Measurements from ENCODE around the gene PCNX2. TPM values are rescaled to one million over a fixed set of nuclear protein-coding genes. Genes with fewer than 3 reads are reported as not detected.
"Not testable (repeated sequence)": the region's sequence is repeated elsewhere in the genome, so short reads cannot be mapped to it uniquely, and the experiment has no call there.

Gene PCNX2
- total RNA-seq, 1 experiment from 2014 or later: 18.6 TPM

DNA sequence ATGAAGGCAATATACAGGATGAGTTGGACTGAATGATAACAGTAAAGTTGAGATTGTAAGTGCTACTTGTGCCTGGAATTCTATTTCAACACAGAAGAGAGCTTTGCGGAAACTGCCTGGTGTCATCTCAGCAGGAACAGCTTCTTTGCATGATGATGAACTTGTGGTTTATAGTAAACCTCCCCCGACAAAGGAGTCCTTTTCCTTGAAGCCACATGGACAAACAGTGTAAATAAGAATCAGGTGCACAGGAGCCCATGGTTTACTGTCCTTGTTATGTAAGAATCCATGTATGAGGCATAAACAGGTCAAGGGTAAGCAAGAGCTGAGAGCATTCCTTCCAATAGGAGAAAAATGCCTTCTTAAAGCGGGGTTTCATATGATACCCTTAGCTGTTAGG lies 66.2 kb downstream of the PCNX2 start:
- DNase-seq (ENCODE audit: low spot score): no peak

DNA sequence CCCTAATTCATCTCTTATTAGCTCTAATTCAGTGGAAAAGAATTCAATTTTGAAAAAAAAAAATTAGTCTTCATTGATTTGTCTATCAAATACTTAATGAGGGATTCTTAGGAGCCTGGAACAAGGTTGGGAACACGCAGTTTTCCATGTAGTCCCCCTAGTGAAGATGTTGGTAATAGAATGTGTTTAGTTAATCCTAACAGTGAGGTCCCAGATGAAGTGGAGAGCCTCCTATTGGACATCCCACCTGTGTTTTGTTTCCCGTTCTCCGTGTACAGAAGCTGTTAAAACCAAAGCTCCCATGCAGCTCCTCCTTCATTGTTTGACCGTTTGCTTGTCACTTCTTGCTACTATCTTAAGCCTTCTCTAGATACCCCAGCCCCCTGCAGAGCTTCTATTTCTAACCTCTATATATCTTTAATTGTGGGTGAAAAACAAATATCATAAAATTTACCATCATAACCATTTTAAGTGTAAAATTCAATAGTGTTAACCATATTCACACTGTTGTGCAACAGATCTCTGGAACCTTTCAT lies 67.5 kb downstream of the PCNX2 start:
- no peak for DNase-seq (ENCODE audit: low spot score)

DNA sequence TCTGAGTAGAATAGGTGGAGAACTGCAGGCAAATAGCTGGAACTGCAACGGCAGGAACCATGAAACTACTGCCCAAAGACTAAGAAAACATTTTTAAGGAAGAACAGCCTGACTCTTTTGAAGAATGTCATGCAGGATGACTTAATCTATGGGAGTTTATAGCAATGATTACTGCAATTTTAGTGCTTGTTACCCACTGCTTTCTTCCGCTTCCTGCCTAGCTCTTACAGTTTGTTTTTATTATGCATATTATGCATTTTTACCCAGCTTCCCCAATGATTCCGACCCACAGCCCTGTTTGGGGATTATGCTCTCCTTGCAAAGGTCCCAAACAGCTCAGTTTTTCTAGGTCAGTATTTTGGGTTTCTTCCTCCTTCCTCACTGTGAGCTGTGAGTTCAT lies 71.2 kb downstream of the PCNX2 start:
- DNase-seq (ENCODE audit: low spot score): no peak

DNA sequence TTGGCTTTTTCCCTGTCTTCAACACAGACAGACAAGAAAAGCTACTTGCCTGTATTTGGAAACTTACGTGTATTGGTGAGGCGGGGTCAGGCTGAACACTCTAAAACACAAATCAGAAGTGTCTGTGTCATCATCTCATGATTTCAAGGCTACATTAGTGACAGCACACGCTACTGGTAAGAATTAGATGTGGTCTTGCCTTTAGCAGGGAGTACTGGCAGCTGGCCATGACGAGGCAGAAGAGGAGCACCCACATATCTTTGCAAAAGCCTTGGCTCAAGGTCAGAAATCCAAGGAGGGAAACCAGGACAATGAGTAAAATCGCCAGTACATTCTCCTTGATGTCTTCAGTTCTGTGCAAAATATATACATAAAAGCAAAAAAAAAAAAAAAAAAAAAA lies 77.7 kb downstream of the PCNX2 start:
- no peak for DNase-seq (ENCODE audit: low spot score)

DNA sequence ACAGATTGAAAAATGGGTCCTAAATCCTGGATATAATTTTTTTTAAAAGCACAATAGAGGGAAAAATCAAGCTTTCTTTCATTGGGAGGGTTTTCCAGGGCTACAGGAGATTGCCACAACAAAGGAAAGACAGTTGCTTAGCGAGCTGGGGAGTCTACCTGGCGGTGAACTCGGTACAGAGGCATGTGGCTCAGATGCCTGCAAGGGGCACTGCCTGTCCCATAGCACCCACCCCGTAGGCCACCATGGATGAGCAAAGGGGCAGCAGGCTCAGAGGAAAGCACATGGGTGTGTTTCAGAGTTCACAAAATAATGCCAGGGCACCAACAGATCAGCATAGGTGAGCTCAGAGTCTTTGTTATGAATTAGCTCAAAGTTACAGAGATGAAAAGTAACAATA lies 79.5 kb downstream of the PCNX2 start:
- DNase-seq (ENCODE audit: low spot score): no peak

DNA sequence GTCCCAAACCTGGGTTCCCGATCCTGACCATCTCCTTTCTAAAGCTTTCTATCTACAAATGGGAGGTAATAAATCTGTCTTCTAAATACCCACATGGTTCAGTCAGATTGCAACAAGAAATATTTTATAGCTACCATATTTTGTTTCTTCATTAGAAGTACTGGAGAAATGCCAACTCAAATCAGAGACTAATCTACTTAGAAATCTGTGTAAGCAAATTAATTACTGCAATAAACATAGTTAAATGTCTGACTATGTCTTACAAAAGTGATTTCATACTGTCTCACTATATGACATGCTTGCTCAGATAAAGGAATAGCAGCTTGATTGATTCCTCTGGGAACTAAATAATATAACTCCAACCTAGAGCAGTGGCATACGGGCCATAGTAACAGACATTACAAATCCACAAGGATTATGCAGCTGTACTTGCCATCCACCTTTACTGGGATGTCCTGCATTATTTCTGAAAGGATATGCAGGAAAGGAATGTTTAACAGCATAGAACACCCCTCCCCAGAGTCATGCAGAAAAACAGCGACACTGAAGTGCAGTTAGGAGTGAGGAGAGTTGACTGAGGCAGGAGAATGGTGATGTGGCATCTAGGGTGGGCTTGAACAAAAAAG lies 80.3 kb downstream of the PCNX2 start:
- no peak for DNase-seq (ENCODE audit: low spot score)

DNA sequence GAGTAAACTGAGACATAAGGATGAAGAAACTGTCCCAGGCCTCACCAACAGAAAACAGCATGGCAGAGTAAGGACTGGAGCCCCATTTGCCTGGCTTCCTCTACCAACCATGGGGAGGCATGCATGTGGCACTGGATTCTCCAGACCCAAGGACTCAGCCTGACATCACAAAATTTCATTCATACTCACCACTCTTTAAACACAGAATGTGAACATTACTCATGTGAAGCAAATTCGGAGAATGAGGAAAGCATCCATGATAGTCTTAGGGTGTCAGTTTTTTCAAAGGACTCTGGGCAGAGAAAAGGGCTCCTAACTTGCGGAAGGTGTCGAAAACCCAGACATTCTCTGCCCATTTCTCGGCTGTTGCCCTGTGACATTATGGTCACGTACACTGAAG lies 83.9 kb downstream of the PCNX2 start:
- DNase-seq (ENCODE audit: low spot score): no peak

DNA sequence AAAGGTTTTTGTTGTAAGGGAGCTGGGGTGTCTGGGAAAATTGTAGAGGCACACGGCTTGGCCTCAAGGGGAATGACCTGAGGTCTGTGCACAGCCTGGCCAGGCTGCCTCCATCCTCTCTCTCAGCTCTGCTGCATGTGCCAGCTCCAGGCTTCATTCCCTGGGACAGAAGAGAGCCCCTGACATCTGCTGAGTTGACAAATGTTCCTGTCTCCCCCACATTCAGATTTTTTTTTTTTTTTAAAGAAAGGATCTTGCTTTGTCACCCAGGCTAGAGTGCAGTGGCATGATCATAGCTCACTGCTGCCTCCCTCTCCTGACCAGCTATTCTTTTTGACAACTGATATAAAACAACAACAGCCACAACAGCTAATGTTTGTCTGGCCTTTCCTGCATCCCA lies 84.4 kb downstream of the PCNX2 start:
- no peak for DNase-seq (ENCODE audit: low spot score)

DNA sequence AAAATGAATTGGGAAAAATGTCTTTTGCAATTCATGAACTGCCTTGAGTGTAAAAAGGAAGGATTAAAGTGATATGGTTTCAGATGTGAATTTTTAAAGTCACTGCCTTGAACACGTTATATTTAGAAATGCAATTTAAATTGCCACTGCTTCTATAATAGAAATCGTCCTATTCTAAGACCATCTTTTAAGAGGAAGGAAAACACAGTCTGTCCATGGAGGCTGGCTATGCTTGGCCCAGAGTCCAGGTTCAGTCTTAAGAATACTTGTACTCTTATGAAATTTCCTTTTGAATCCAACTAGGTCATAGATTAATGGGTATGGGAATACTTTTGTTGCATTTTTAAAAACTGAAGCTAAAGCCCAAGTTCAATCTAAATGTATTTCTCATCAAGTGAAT lies 86.0 kb downstream of the PCNX2 start:
- no peak for DNase-seq (ENCODE audit: low spot score)

DNA sequence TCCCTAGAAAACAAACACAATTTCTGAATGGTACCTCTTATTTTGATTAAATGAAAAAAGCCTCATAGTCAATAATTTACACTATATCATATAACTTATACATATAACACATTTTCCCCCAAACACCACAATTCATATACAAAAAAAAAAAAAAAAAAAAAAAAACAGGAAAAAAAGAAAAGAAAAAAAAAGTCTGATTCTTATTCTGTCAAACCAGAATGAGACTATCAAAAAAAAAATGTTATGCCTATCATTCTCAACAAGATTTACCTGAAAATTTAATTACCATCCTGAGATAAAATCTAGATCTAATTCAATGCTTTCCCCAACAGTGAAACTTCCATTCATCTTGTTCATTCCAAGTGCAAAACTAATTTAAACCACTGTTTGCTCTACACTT lies 86.8 kb downstream of the PCNX2 start:
- DNase-seq (ENCODE audit: low spot score): no peak

DNA sequence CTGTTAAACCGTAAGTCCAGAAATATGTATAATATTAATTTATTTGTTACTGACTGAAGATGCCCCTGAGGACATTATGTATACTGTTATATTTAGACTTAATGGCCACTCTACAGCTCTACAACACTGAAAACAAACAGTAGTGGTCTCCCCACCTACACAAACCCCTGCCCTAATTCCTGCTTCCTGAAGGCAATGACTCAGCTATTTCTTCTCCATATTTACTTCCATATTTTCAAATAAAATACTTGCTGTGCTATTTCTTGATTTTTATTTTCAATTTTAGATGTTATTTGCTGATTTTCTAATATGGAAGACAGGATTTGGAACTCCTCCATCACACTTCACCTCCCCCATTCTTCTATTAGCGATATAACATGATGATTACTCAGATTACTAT lies 97.6 kb downstream of the PCNX2 start:
- DNase-seq (ENCODE audit: low spot score): no peak

DNA sequence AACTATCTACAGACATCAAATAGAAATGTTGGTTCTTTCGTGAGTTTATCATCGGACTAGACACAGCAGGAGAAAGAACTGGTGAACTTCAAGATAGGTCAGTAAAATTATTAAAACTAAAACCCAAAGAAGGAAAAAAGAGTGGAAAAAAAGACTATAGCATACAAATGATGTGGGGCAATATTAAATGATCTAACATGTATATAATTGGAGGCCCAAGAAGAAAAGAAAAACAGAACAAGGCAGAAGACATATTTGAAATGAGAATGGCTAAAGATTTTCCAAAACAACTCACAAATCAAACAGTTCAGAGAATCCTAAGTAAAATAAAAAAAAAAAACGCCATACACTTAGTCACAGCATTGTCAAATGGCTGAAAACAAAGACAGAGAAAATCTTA lies 101.8 kb downstream of the PCNX2 start:
- no peak for DNase-seq (ENCODE audit: low spot score)

DNA sequence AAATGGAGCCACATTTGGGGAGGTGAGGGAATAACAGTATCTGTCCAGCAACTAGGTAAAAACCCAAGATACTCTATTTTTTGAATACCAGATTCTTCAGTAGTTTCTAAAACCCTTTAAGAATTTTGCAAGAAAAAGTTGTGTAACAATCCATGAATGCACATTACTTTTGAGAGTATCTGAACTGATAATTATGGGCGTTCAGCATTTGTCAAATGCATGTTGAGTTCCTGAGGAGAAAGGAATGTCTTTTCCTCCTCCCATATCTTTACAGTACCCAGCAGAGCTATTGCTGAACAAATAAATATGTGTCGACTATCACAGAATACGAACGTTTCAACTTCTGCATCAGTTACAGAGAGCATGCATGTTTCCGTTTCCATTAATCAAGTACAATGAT lies 104.5 kb downstream of the PCNX2 start:
- DNase-seq (ENCODE audit: low spot score): no peak

DNA sequence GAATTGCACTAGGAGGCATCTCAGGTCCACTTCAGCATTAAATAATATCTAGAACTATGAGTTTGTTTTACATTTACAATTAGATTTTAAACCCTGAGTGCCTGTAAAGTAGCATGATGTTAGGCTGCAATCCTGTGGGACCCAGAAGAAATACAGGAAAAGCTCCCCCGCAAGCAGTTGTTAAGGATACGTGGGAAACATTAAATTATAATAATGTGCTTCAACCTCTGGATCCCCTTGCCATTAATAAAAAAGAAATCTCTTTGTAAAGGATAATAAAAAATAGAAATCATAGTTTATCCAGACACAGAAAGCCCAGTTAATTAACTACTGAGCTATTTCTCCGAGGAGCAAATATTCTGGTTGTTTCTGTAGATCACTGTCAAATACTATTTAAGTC lies 106.0 kb downstream of the PCNX2 start:
- DNase-seq (ENCODE audit: low spot score): no peak

DNA sequence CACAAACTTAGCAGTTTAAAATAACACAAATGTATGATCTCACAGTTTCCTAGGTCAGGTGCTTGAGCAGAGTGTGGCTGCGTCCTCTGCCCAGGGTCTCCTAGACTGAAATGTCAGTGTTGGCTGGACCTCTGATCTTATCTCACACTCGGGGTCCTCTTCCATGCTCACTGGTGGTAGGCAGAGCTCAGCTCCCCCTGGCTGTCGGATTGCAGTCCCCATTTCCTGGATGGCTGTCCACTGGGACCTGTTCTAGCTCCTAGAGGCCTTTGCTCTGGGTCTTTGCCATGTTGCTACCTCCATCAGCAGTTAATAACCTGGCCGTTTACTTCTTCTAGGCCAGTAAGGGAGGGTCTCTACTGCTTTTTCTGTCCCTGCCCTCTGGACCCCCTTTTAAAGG lies 107.5 kb downstream of the PCNX2 start:
- DNase-seq (ENCODE audit: low spot score): no peak

DNA sequence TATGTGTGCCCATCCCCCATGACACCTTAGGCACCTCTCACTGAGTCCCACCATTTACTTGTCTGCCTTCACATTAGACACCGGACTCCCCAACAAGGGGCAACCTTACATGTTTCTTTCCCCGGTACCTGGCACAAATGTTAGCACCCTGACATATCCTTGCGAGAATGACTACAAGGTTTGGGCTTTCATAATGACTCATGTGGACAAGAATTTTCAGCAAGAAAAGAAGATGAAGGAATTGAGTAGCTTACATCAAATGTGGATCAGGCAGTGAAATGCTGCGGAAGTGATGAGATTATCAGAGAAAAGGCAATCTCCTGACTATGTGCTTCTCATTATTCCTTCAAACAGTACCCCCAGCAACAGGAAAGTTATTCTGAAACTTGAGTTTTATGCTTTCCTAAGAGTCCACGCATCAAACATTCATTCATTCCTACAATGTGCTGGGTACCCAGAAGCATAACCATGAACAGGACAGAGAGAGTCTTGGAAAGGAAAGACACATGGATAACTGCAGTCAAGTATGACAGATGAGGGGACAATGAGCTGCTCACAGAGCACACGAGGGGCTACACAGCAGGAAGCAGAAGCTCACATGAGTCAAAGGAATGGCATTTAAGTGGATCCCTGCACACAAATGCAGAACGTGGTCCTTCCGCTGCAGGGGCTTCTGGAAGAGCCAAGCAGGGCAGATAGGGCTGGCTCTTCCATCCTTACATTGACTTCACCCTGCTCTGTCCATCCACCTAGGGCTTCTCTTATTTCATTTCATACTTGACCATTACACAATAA lies 112.1 kb downstream of the PCNX2 start:
- no peak for DNase-seq (ENCODE audit: low spot score)

DNA sequence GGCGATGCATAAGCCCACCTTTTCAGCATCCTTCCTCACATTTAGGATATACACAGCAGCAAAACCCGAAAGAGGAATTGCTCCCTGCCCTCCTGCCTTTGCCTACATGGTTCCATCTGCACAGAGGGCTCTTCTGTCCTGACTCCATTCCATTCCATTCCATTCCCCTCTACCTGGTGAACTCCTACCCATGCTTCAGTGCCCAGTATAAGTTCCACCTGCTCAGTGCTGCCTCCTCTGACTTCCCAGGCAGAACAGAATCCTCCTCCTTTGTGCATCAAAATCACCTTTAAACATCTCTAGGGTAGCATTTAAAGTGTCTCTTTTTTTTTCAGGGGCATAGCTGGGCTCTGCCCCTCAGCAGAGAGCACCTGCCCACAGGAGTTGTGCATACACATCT lies 112.9 kb downstream of the PCNX2 start:
- no peak for DNase-seq (ENCODE audit: low spot score)

DNA sequence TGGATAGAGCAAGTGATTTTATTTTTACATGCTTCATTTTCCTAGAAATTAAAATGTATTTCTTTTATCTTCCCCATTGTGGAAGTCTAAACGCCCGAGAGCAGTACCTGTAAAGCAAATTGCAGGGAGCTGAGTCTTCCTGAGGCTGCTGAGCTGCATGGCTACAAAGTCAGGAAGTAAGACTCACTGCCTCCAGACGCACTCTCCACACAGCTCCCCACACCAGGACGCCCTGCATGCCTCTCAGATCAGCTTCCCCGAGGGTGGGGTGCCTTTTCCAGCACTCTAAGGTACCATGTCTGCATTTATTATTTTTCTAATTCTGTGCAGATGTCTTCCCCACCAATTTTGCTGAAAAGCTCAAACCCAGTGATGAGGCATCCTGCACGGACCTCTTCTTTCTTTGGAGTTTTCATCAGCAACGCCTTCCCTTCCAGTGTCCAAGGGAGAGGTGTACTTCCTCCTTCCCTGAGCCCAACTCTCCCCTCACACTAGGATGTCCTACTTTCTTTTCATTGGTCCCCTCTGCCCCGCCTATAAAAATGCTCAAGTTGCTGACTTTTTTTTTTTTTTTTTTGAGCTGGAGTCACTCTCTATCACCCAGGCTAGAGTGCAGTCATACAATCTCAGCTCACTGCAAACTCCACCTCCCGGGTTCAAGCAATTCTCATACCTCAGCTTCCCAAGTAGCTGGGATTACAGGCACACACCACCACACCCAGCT lies 114.7 kb downstream of the PCNX2 start:
- no peak for DNase-seq (ENCODE audit: low spot score)

DNA sequence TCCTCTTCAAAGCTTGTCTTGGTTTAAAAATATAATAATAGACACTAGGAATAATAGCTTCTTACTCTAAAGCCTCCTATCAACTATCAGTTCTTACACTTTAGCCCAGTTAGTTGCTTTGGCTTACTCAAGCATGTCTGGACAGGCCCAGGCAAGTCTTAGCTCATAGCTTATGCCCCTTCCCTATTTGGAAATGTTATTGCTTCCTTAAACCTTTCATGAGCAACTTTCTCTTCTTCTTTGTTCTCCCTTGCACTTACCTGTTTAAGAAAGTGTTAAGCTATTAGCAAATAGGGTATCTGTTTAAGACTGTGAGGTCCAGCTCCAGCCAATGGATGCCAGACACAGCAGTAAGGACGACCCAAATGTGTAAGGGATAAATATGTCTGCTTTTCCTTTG lies 115.9 kb downstream of the PCNX2 start:
- DNase-seq (ENCODE audit: low spot score): not testable (repeated sequence)

DNA sequence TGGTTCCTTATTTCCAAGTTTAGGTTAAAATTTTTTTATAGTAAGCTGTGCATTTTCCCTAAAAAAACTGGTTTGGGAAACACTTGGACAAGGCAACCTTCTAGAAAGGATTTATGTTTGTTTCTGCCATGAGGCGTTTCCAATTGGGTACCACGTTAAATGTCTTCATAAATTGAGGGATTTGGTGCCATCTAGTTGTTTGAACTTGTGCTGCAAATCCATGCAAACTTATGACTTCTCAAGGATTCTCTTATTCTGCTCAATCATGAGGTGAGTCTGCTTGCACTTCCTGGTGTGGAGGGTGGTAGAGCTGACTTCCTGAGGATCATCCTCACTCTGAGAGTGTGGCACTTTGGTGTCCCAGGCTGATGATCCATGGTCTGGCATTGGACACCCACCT lies 123.3 kb downstream of the PCNX2 start:
- peak; percentile 15 for DNase-seq (ENCODE audit: low spot score)

DNA sequence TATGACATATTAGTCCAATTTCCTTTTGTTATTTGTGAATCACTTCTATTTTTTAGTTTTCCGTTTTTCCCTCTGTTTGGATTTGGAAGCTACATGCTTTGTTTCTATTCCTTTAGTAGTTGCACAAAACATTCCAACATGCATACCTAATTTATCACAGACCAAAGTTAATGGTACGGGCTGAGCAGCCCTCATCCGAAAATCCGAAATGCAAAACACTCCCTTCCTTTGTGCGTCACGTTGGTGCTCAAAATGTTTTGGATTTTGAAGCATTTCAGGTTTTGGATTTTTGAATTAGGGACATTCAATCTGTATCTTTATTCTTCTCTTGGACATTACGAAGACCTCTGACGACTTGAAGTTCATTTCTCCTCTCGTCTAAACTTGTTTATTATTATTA lies 124.8 kb downstream of the PCNX2 start:
- no peak for DNase-seq (ENCODE audit: low spot score)

DNA sequence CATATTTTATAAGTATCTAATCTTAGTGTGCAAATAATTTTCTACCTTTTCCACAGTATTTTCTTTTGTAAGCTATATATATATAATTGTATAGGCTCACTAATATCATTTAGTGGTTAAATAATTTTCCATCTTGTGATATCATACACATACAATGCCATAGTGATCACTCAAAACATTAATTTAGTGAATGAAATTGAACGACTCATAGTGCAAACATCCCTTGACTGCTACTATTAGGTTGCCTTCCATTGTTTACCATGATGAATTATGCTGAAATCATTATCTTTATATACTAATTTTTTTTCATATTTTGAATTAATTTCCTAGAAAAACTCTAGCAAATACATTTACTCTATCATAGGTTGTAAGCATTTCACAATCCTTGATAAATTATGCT lies 127.1 kb downstream of the PCNX2 start:
- DNase-seq (ENCODE audit: low spot score): no peak

DNA sequence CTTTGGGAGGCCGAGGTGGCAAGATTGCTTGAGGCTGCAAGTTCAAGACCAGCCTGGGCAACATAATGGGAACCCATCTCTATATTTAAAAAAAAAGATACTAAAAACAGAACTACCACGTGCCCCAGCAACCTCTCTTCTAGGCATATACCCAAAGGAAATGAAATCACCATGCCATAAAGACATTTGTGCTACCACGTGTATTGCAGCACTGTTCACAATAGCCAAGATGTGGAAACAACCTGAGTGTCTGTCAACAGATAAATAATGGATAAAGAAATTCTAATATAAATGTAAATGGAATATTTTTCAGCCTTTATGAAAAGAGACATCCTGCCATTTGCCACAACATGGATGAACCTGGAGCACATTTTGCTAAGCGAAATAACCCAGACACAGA lies 128.6 kb downstream of the PCNX2 start:
- no peak for DNase-seq (ENCODE audit: low spot score)
